ENCODE results near the gene AKAP8.
"Not testable (repeated sequence)": the region's sequence is repeated elsewhere in the genome, so short reads cannot be mapped to it uniquely, and the experiment has no call there.

The AKAP8 gene

DNA sequence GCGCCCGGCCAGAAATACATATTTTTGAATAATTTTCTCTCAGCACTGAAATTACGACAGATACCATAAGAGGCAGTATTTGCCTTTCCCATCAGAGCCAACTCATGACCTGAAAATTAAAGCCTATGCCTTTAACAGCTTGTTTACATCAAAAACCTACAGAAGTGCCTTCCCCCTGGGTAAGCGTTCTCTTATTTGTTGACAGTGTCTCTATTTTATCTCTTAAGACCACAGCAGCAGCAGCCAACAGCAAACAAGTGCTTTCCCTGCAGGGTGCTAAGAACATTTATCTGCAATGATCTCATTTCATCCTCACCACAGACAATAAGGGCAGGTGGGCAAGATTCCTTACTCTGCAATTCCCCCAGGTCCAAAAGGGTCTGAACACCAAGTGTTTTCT lies 33.2 kb upstream of the AKAP8 start:
- H3K9ac ChIP-seq (ENCODE audit: low read depth, low read length, poor library complexity), result no peak overlapping the region
- H3K4me1 ChIP-seq (ENCODE audit: control insufficient read depth in 2 of 2, insufficient read depth in 1 of 2, low read depth in 1 of 2, low read length in 2 of 2), result peaks cover 7 to 8% of the 10 kb centered on the region in 2 donors
- no CpG with 5 or more reads among the region's 4 CpGs for WGBS, 2 donors (ENCODE audit: extremely low coverage in 2 of 2, insufficient read length in 2 of 2, insufficient replicate concordance in 1 of 2)
- H2BK12ac ChIP-seq (ENCODE audit: low read length), result no peak overlapping the region
- no peak overlapping the region for H3K4ac ChIP-seq (ENCODE audit: low read length)
- no peak overlapping the region for H3K18ac ChIP-seq (ENCODE audit: low read length)
- H3K23ac ChIP-seq (ENCODE audit: low read depth, low read length, poor library complexity), result no peak overlapping the region
- H2AK5ac ChIP-seq (ENCODE audit: low read depth, low read length), result no peak overlapping the region
- H3K4me3 ChIP-seq (ENCODE audit: low read length in 2 of 2), result no peak overlapping the region
- H4K91ac ChIP-seq (ENCODE audit: low read depth, low read length, poor library complexity), result no peak overlapping the region
- DNase-seq (ENCODE audit: low spot score), result no peak
- H3K27me3 ChIP-seq (ENCODE audit: control insufficient read depth in 3 of 3, insufficient read depth in 3 of 3, low read depth in 1 of 3, low read length in 3 of 3), result no peaks in the 10 kb centered on the region
- no peak overlapping the region for H2BK15ac ChIP-seq (ENCODE audit: low read length)
- peaks cover 0 to 7% of the 10 kb centered on the region in 2 donors for H3K9me3 ChIP-seq (replicated peaks in 1 of 2; ENCODE audit: control insufficient read depth in 2 of 2, insufficient read depth in 1 of 2, low read depth in 1 of 2, low read length in 2 of 2)
- peaks cover 17 to 76% of the 10 kb centered on the region in 2 donors for H3K36me3 ChIP-seq (replicated peaks in 1 of 2; ENCODE audit: control insufficient read depth in 2 of 2, insufficient read depth in 2 of 2, low read length in 2 of 2)
- H3K14ac ChIP-seq (ENCODE audit: low read length), result no peak overlapping the region
- peaks cover 4% of the 10 kb centered on the region for H3K79me1 ChIP-seq (ENCODE audit: low read depth, low read length)
- H2BK120ac ChIP-seq (ENCODE audit: low read depth, low read length), result no peak overlapping the region
- H2BK5ac ChIP-seq (ENCODE audit: low read length), result no peak overlapping the region
- H4K8ac ChIP-seq (ENCODE audit: low read depth, low read length), result no peak overlapping the region
- H2AFZ ChIP-seq (ENCODE audit: low read length), result no peak overlapping the region
- H3K4me2 ChIP-seq (ENCODE audit: insufficient read depth, low read length, poor library complexity, severe bottlenecking), result no peak overlapping the region
- H3K27ac ChIP-seq (replicated peaks; ENCODE audit: low read length), result no peak overlapping the region

DNA sequence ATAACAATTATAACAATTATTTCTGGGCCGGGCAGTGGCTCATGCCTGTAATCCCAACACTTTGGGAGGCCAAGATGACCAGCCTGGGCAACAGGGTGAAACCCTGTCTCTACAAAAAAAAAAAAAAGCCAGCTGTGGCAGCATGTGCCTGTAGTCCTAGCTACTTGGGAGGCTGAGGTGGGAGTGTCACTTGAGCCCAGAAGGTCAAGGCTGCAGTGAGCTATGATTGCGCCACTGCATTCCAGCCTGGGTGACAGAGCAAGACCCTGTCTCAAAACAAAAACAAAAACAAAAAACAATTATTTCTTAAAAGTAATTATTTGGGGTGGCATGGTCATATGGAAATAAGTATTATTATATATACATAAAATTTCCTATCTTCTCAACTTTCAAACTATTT lies 31.8 kb upstream of the AKAP8 start:
- H3K79me1 ChIP-seq (ENCODE audit: low read depth, low read length); H3K4ac ChIP-seq (ENCODE audit: low read length); DNase-seq (ENCODE audit: low spot score); H4K8ac ChIP-seq (ENCODE audit: low read depth, low read length); H3K27ac ChIP-seq (replicated peaks; ENCODE audit: low read length); H3K4me1 ChIP-seq (ENCODE audit: control insufficient read depth in 2 of 2, insufficient read depth in 1 of 2, low read depth in 1 of 2, low read length in 2 of 2); H3K18ac ChIP-seq (ENCODE audit: low read length); H3K4me3 ChIP-seq (ENCODE audit: low read length in 2 of 2); H3K14ac ChIP-seq (ENCODE audit: low read length); H2AFZ ChIP-seq (ENCODE audit: low read length); H3K23ac ChIP-seq (ENCODE audit: low read depth, low read length, poor library complexity); H3K9me3 ChIP-seq (replicated peaks in 1 of 2; ENCODE audit: control insufficient read depth in 2 of 2, insufficient read depth in 1 of 2, low read depth in 1 of 2, low read length in 2 of 2); H2BK12ac ChIP-seq (ENCODE audit: low read length); H3K9ac ChIP-seq (ENCODE audit: low read depth, low read length, poor library complexity); H2BK15ac ChIP-seq (ENCODE audit: low read length); H4K91ac ChIP-seq (ENCODE audit: low read depth, low read length, poor library complexity); H2BK5ac ChIP-seq (ENCODE audit: low read length); H3K27me3 ChIP-seq (ENCODE audit: control insufficient read depth in 3 of 3, insufficient read depth in 3 of 3, low read depth in 1 of 3, low read length in 3 of 3); H3K4me2 ChIP-seq (ENCODE audit: insufficient read depth, low read length, poor library complexity, severe bottlenecking); H2BK120ac ChIP-seq (ENCODE audit: low read depth, low read length); H2AK5ac ChIP-seq (ENCODE audit: low read depth, low read length): not testable (repeated sequence)
- no CpG with 5 or more reads among the region's 2 CpGs for WGBS, 2 donors (ENCODE audit: extremely low coverage in 2 of 2, insufficient read length in 2 of 2, insufficient replicate concordance in 1 of 2)
- peaks cover 17 to 78% of the 10 kb centered on the region in 2 donors for H3K36me3 ChIP-seq (replicated peaks in 1 of 2; ENCODE audit: control insufficient read depth in 2 of 2, insufficient read depth in 2 of 2, low read length in 2 of 2)

DNA sequence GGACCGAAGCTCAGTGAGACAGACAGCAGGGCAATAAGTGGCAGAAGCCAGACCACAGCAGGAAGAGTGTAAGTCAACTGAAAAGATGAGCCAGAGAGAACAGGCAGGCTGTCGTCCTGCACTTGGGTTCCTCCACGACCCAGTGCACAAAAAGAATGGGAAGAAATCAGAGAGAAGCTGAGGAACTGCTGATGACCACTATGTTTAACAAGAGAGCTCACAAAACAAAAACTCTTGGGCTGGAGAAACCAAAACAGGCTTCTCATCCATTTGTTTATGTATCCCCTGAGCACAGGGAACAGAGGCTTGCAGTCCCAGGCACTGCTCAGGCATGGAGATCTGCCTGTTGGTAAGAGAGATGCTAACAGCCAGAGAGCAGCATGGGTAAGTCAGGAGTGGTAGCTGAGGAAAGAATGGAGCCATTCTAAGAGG lies 25.2 kb upstream of the AKAP8 start:
- Histone ChIP-seq H3K23ac (ENCODE audit: low read depth, low read length, poor library complexity) (no peak overlapping the region), H3K9ac (ENCODE audit: low read depth, low read length, poor library complexity) (no peak overlapping the region), H4K8ac (ENCODE audit: low read depth, low read length) (no peak overlapping the region), H3K4me3 (ENCODE audit: low read length in 2 of 2) (no peak overlapping the region), H3K4ac (ENCODE audit: low read length) (no peak overlapping the region), H2BK120ac (ENCODE audit: low read depth, low read length) (no peak overlapping the region), H3K36me3 (replicated peaks in 1 of 2; ENCODE audit: control insufficient read depth in 2 of 2, insufficient read depth in 2 of 2, low read length in 2 of 2) (peaks cover 32 to 87% of the 10 kb centered on the region in 2 donors), H3K27ac (replicated peaks; ENCODE audit: low read length) (no peak overlapping the region), H2BK15ac (ENCODE audit: low read length) (no peak overlapping the region), H3K4me2 (ENCODE audit: insufficient read depth, low read length, poor library complexity, severe bottlenecking) (no peak overlapping the region), H2AK5ac (ENCODE audit: low read depth, low read length) (no peak overlapping the region), H3K14ac (ENCODE audit: low read length) (no peak overlapping the region), H2BK5ac (ENCODE audit: low read length) (no peak overlapping the region), H2AFZ (ENCODE audit: low read length) (no peak overlapping the region), H3K79me1 (ENCODE audit: low read depth, low read length) (peaks cover 19% of the 10 kb centered on the region), H3K9me3 (replicated peaks in 1 of 2; ENCODE audit: control insufficient read depth in 2 of 2, insufficient read depth in 1 of 2, low read depth in 1 of 2, low read length in 2 of 2) (no peaks in the 10 kb centered on the region), H3K27me3 (ENCODE audit: control insufficient read depth in 3 of 3, insufficient read depth in 3 of 3, low read depth in 1 of 3, low read length in 3 of 3) (no peaks in the 10 kb centered on the region), H3K18ac (ENCODE audit: low read length) (no peak overlapping the region), H2BK12ac (ENCODE audit: low read length) (no peak overlapping the region), H3K4me1 (ENCODE audit: control insufficient read depth in 2 of 2, insufficient read depth in 1 of 2, low read depth in 1 of 2, low read length in 2 of 2) (peaks cover 4 to 5% of the 10 kb centered on the region in 2 donors), H4K91ac (ENCODE audit: low read depth, low read length, poor library complexity) (no peak overlapping the region)
- DNase-seq (ENCODE audit: low spot score), result no peak
- WGBS, 2 donors (ENCODE audit: extremely low coverage in 2 of 2, insufficient read length in 2 of 2, insufficient replicate concordance in 1 of 2), result no CpG with 5 or more reads among the region's 3 CpGs

DNA sequence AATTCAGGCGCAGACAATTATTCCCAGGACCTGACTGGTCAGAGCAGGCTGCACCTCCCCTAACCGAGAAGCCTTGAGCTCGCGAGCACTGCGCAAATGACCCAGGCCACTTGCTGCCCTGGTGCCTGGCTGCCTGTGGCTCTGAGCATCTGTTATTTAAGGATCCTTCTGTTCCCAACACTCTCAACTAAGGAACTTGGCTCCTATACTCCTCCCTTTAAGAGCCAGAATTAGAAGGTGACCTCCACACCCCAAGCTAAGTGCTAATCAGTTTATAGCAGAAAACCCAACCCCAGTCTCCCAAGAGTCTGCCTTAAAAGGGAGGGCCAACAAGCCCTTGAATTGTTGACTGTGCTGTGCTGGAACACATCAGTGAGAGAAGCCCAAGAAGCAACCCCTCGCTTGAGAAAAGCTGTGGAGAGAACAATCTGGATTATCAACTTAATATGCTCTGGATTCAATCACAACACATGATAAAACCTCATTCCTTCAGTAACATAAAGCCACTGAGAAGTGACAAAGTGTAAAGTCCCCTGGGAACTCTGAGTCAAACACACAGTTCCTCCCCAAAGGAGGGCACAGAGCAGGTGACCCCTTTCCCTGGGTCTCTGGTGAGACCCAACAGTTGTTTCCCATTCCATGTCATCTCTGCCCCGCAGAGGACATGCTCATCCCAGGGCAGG lies 24.7 kb upstream of the AKAP8 start:
- Histone ChIP-seq H4K91ac (ENCODE audit: low read depth, low read length, poor library complexity) (no peak overlapping the region), H3K9ac (ENCODE audit: low read depth, low read length, poor library complexity) (no peak overlapping the region), H3K14ac (ENCODE audit: low read length) (no peak overlapping the region), H2BK12ac (ENCODE audit: low read length) (no peak overlapping the region), H3K27me3 (ENCODE audit: control insufficient read depth in 3 of 3, insufficient read depth in 3 of 3, low read depth in 1 of 3, low read length in 3 of 3) (no peaks in the 10 kb centered on the region), H2BK15ac (ENCODE audit: low read length) (no peak overlapping the region), H2AFZ (ENCODE audit: low read length) (no peak overlapping the region), H3K23ac (ENCODE audit: low read depth, low read length, poor library complexity) (no peak overlapping the region), H2BK5ac (ENCODE audit: low read length) (no peak overlapping the region), H3K4me2 (ENCODE audit: insufficient read depth, low read length, poor library complexity, severe bottlenecking) (no peak overlapping the region), H3K9me3 (replicated peaks in 1 of 2; ENCODE audit: control insufficient read depth in 2 of 2, insufficient read depth in 1 of 2, low read depth in 1 of 2, low read length in 2 of 2) (no peaks in the 10 kb centered on the region), H3K4me3 (ENCODE audit: low read length in 2 of 2) (no peak overlapping the region), H2BK120ac (ENCODE audit: low read depth, low read length) (no peak overlapping the region), H3K4ac (ENCODE audit: low read length) (no peak overlapping the region), H3K4me1 (ENCODE audit: control insufficient read depth in 2 of 2, insufficient read depth in 1 of 2, low read depth in 1 of 2, low read length in 2 of 2) (peaks cover 2 to 5% of the 10 kb centered on the region in 2 donors), H2AK5ac (ENCODE audit: low read depth, low read length) (no peak overlapping the region), H3K27ac (replicated peaks; ENCODE audit: low read length) (no peak overlapping the region), H3K79me1 (ENCODE audit: low read depth, low read length) (peaks cover 23% of the 10 kb centered on the region), H3K36me3 (replicated peaks in 1 of 2; ENCODE audit: control insufficient read depth in 2 of 2, insufficient read depth in 2 of 2, low read length in 2 of 2) (peaks cover 32 to 87% of the 10 kb centered on the region in 2 donors), H4K8ac (ENCODE audit: low read depth, low read length) (no peak overlapping the region), H3K18ac (ENCODE audit: low read length) (no peak overlapping the region)
- no peak for DNase-seq (ENCODE audit: low spot score)
- no CpG with 5 or more reads among the region's 7 CpGs for WGBS, 2 donors (ENCODE audit: extremely low coverage in 2 of 2, insufficient read length in 2 of 2, insufficient replicate concordance in 1 of 2)

Measured in neuronal stem cell (in vitro differentiated cells).